Measurements from ENCODE around the gene ADCY7.

The ADCY7 gene

DNA sequence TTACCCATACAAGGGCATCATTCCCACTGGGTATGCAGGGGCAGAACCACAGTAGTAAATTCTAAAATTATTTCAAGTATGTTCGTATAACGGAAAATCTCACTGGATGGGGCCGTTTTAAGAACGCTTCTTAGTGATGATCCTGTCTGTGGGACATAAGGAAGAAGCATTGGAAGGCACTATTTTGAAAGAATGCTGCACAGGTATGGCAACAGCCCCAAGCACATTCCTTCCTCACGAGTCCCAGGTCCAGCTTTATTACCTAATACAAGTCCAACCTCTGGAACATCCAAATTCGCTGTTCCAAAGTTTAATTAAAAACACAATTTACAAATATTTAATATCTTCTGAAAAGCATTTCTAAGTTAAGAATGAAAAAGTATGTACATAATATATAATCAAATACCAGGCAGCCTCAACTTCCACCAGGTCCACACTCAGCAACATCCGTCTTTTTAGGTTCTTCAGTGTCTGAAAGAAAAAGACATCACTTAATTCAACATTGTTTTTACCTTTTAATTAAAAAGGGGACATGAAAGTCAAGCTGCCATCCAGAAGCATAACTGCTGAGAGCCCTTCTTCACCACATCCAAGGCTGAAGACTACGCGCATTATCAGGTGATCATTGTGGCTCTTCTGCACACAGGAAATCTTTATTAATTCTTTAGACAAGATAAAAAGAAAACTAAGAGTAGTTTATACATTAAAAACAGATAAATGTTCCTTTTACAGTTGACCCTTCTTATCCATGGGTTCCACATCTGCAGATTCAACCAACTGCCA is 52.6 kb downstream of the ADCY7 start:
- TF ChIP-seq, protein P1, sequence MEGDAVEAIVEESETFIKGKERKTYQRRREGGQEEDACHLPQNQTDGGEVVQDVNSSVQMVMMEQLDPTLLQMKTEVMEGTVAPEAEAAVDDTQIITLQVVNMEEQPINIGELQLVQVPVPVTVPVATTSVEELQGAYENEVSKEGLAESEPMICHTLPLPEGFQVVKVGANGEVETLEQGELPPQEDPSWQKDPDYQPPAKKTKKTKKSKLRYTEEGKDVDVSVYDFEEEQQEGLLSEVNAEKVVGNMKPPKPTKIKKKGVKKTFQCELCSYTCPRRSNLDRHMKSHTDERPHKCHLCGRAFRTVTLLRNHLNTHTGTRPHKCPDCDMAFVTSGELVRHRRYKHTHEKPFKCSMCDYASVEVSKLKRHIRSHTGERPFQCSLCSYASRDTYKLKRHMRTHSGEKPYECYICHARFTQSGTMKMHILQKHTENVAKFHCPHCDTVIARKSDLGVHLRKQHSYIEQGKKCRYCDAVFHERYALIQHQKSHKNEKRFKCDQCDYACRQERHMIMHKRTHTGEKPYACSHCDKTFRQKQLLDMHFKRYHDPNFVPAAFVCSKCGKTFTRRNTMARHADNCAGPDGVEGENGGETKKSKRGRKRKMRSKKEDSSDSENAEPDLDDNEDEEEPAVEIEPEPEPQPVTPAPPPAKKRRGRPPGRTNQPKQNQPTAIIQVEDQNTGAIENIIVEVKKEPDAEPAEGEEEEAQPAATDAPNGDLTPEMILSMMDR (IDR thresholded peaks at IDR 0.05; ENCODE audit: low read depth, low read length, missing control alignments): no peak
- H3K4me3 ChIP-seq (replicated peaks; ENCODE audit: low read depth, low read length): no peak overlapping the region
- no peak for DNase-seq (ENCODE audit: extremely low read depth, low read depth)

DNA sequence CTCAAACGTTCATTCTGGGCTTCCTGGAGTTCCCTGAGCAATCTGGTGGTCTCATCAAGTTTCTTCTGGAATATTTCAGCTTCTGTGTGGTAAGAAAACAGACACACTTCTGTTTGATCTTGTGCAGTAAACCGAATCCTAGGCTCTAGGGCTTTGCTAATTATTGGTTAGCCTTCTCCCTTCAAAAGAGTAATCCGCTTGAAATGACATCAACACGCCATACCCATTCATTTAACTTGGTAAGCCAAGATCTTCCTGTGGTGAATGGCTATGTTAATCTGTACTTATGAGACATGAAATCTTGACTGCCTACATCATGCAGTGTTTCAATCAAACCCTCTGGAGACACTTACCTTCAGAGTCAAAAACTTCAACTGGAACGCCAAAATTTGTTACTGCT is 54.0 kb downstream of the ADCY7 start:
- TF ChIP-seq, protein P1 (IDR thresholded peaks at IDR 0.05; ENCODE audit: low read depth, low read length, missing control alignments): no peak
- no peak for DNase-seq (ENCODE audit: extremely low read depth, low read depth)
- no peak overlapping the region for H3K4me3 ChIP-seq (replicated peaks; ENCODE audit: low read depth, low read length)

DNA sequence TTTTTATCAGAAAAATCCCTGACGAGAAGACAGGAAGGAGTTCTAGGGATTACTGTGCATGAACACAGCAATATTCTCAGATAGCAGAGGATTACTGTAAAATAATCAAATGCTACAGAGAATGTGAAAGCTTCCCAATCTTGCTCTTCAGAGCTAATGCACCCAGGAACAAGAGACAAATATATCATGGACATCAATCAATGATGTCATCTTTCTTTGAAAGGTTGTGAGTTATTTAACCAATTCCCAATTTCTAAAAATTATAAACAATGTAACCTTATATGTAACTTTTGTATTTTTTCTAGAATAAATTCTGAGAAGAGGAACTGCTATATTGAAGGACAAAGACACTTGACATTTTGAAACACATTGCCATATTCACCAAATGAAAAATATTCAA is 56.0 kb downstream of the ADCY7 start:
- H3K4me3 ChIP-seq (replicated peaks; ENCODE audit: low read depth, low read length): no peak overlapping the region
- TF ChIP-seq, protein P1 (IDR thresholded peaks at IDR 0.05; ENCODE audit: low read depth, low read length, missing control alignments): no peak
- DNase-seq (ENCODE audit: extremely low read depth, low read depth): no peak

DNA sequence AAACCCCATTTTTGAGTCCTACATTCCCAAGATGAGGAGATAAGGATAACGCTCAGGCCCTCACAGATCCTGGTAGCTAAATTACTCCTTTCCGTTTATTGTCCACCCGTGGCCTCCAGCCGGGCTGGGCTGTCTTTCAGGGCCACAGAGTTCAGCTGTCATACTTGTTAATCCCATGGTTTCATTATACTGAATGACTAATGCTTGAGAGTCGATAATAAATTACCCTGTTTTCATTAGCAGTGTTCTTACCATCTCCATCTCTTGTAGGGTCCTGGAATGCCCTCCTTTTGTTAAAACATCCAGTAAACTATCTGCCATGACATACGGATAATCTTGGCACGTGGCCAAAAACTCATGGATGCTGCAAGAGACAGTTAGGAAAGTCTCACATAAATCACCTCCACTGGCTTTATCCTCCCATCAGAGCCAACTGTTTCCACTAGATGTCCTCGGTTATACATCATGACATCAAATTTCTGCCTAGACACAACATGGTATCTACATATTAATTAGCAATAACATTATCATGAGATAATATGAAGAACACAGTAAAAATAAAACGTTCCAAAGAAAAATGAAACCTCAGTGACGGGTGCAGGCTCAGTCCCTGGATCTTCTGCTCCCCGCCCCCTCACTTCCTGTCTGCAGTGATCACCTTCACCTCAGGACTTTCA is 57.1 kb downstream of the ADCY7 start:
- DNase-seq (ENCODE audit: extremely low read depth, low read depth): peak; percentile 21
- no peak overlapping the region for H3K4me3 ChIP-seq (replicated peaks; ENCODE audit: low read depth, low read length)
- TF ChIP-seq, protein P1 (IDR thresholded peaks at IDR 0.05; ENCODE audit: low read depth, low read length, missing control alignments): peak; percentile 10

DNA sequence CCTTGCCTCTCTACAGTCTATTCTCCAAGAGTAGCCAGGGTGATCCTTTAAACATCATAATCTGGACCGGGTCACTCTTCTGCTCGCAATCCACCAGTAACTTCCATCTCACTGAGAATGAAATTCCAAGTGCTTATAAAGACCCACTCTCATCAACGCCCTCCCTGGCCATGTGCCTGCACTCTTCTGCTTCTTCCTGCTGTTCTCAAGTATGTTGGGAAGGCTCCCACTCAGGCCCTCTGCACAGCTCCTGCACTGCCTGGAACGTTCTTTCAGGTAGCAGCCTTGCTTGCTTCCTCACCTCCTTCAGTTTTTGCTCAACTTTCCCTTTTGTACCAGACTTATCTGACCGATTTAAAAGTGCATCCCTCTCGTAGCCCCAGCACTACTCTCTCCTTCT is 58.0 kb downstream of the ADCY7 start:
- no peak overlapping the region for H3K4me3 ChIP-seq (replicated peaks; ENCODE audit: low read depth, low read length)
- TF ChIP-seq, protein P1 (IDR thresholded peaks at IDR 0.05; ENCODE audit: low read depth, low read length, missing control alignments): no peak
- DNase-seq (ENCODE audit: extremely low read depth, low read depth): no peak

DNA sequence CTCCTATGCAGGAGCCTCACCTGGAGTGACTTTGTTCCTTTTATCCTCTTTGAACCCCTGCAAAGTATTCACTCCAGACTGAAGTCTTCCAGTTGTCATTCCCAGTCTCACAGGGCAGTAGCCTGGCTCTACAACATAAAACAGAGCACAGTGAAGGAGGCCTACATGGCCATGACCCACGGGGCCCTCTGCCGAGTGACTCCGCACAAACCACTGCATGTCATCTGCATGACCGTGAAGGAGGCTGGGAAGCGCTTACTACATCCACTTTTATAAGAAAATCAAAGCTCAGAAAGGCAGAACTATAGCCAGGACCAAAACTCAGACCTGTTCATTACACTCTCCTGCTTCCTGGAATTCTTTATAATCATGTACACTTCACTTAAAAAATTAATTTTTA is 59.9 kb downstream of the ADCY7 start:
- no peak overlapping the region for H3K4me3 ChIP-seq (replicated peaks; ENCODE audit: low read depth, low read length)
- TF ChIP-seq, protein P1 (IDR thresholded peaks at IDR 0.05; ENCODE audit: low read depth, low read length, missing control alignments): no peak
- no peak for DNase-seq (ENCODE audit: extremely low read depth, low read depth)
